Stimulated activated CD8-positive, alpha-beta memory T cell treated with anti-CD3 and anti-CD28 coated beads, Interleukin-12 subunit alpha, Interleukin-12 subunit beta, amount 100 ng/mL, for 4 hours (primary cell): ENCODE results near the gene ADORA2B.
"Not testable (repeated sequence)": the region's sequence is repeated elsewhere in the genome, so short reads cannot be mapped to it uniquely, and the experiment has no call there.

ENCODE experiments used
- DNase-seq: peaks from one replicate; pipeline ENCODE4 v3.0.0-alpha.2; 2020; ENCODE audit warnings: low read depth

The ADORA2B gene

GRCh38 chr17:15955793-15956541 is 11.0 kb downstream of the ADORA2B start:
- DNase-seq = no peak

GRCh38 chr17:15957206-15957605 is 12.3 kb downstream of the ADORA2B start:
- DNase-seq = no peak

- DNase-seq = no peak
Measured at GRCh38 chr17:15957608-15958307, 12.8 kb downstream of the ADORA2B start.

- DNase-seq = no peak
Measured at GRCh38 chr17:15958484-15958854, 13.5 kb downstream of the ADORA2B start.

- DNase-seq = no peak
Measured at GRCh38 chr17:15963670-15964110, 18.8 kb downstream of the ADORA2B start.

- DNase-seq = no peak
Measured at GRCh38 chr17:15965528-15965927, 20.6 kb downstream of the ADORA2B start.

GRCh38 chr17:15966183-15966878 is 21.4 kb downstream of the ADORA2B start:
- no peak for DNase-seq

GRCh38 chr17:15966879-15967248 is 21.9 kb downstream of the ADORA2B start:
- no peak for DNase-seq

GRCh38 chr17:15967706-15968399 is 22.9 kb downstream of the ADORA2B start:
- no peak for DNase-seq

GRCh38 chr17:15969463-15969862 is 24.5 kb downstream of the ADORA2B start:
- no peak for DNase-seq

GRCh38 chr17:15970500-15970899 is 25.6 kb downstream of the ADORA2B start:
- no peak for DNase-seq

GRCh38 chr17:15971098-15971678 is 26.3 kb downstream of the ADORA2B start:
- DNase-seq = no peak

GRCh38 chr17:15971882-15972281 is 27.0 kb downstream of the ADORA2B start:
- DNase-seq = no peak

- no peak for DNase-seq
Measured at GRCh38 chr17:15972497-15972951, 27.6 kb downstream of the ADORA2B start.

- DNase-seq = no peak
Measured at GRCh38 chr17:15973016-15973415, 28.1 kb downstream of the ADORA2B start.

- no peak for DNase-seq
Measured at GRCh38 chr17:15973834-15974233, 28.9 kb downstream of the ADORA2B start.

- no peak for DNase-seq
Measured at GRCh38 chr17:15977894-15978293, 33.0 kb downstream of the ADORA2B start.

GRCh38 chr17:15978606-15979005 is 33.7 kb downstream of the ADORA2B start:
- DNase-seq = no peak

GRCh38 chr17:15979013-15979412 is 34.1 kb downstream of the ADORA2B start:
- DNase-seq = not testable (repeated sequence)

- DNase-seq = no peak
Measured at GRCh38 chr17:15981208-15981607, 36.3 kb downstream of the ADORA2B start.

- no peak for DNase-seq
Measured at GRCh38 chr17:15981646-15982580, 37.0 kb downstream of the ADORA2B start.
